GM12891 (cell line): ENCODE results near the gene P4HB.

ENCODE experiments used
- PAX5 ChIP-seq: IDR thresholded peaks from 2 replicates; pipeline ENCODE4 v1.6.1; 2011; ENCODE audit warnings: low read length, moderate library complexity, mild to moderate bottlenecking; ENCODE audit not compliant: insufficient read depth, severe bottlenecking
- POLR2A ChIP-seq: IDR thresholded peaks from 2 replicates; pipeline ENCODE4 v1.6.1; 2011; ENCODE audit warnings: low read depth, low read length, control low read depth
- POLR2AphosphoS5 ChIP-seq: IDR thresholded peaks from 2 replicates; pipeline ENCODE4 v1.6.1; 2011; ENCODE audit warnings: low read depth, low read length, control low read depth
- POU2F2 ChIP-seq: IDR thresholded peaks from 2 replicates; pipeline ENCODE4 v1.6.1; 2011; ENCODE audit warnings: low read depth, mild to moderate bottlenecking, control low read depth, low read length, moderate library complexity
- TAF1 ChIP-seq: IDR thresholded peaks from 2 replicates; pipeline ENCODE4 v1.6.1; 2011; ENCODE audit warnings: low read depth, low read length, control low read depth

- TF ChIP-seq POLR2A (0 out of 2 replicates have a peak, but pooled peaks have one; percentile 7), TAF1 (no peak), POLR2AphosphoS5 (no peak), PAX5 (no peak), POU2F2 (no peak)
Measured at GRCh38 chr17:81868674-81869220, 8.4 kb upstream of the P4HB start.
